Peyer's patch (tissue), 4 donors: ENCODE data around the gene ZFR2.

Experiments used
- CTCF ChIP-seq, 6 experiments: fragments of 450-650 bp in 4 of 6; fragments of 200-600 bp in 2 of 6; sonication (generic) in 1 of 6; IDR thresholded peaks; one replicate each; pipeline ENCODE4 v1.5.1; 2017 to 2019; ENCODE audit warnings: antibody characterized with exemption in 6 of 6, mild to moderate bottlenecking in 3 of 6, moderate library complexity in 1 of 6
- POLR2A ChIP-seq, 2 donors: fragments of 450-650 bp; IDR thresholded peaks; one replicate each; pipeline ENCODE4 v1.5.1; 2017; ENCODE audit warnings: antibody characterized with exemption in 2 of 2, mild to moderate bottlenecking in 2 of 2, moderate library complexity in 2 of 2

- no peak for TF ChIP-seq CTCF (IDR thresholded peaks at IDR 0.05)
- TF ChIP-seq POLR2A (IDR thresholded peaks at IDR 0.05), result no peak
Observed at GRCh38 chr19:3801412-3802096, 67.3 kb downstream of the ZFR2 start.
